ENCODE measurements around the gene TRDN.

DNA sequence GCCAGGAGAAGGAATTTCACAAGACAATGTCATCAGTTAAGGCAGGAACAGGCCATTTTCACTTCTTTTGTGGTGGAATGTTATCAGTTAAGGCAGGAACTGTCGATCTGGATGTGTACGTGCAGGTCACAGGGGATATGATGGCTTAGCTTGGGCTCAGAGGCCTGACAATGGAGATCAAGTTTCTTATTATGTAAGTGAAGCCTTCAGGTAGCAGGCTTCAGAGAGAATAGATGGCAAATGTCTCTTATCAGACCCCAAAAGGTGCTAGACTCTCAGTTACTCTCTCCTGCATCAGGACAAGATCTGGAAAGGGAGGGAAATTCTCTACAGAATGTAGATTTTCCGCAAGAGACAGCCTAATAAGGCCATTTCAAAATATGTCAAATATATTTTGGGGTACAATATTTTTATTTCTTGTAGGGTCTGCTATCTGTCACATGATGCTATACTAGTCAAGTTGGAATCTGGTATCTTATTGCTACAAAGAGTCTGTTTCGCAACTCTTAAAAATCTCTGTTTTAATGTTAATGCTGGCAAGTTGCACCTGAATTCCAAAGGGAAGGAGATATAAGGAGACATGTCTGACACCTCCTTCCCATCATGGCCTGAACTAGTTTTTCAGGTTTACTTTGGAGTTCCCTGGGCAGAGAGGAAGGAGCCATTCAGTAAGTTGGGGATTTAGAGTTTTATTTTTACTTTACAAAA is 48.8 kb downstream of the TRDN start:
- TF ChIP-seq, protein P1, sequence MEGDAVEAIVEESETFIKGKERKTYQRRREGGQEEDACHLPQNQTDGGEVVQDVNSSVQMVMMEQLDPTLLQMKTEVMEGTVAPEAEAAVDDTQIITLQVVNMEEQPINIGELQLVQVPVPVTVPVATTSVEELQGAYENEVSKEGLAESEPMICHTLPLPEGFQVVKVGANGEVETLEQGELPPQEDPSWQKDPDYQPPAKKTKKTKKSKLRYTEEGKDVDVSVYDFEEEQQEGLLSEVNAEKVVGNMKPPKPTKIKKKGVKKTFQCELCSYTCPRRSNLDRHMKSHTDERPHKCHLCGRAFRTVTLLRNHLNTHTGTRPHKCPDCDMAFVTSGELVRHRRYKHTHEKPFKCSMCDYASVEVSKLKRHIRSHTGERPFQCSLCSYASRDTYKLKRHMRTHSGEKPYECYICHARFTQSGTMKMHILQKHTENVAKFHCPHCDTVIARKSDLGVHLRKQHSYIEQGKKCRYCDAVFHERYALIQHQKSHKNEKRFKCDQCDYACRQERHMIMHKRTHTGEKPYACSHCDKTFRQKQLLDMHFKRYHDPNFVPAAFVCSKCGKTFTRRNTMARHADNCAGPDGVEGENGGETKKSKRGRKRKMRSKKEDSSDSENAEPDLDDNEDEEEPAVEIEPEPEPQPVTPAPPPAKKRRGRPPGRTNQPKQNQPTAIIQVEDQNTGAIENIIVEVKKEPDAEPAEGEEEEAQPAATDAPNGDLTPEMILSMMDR (IDR thresholded peaks at IDR 0.05) = no peak
- TF ChIP-seq POLR2A (IDR thresholded peaks at IDR 0.05) (no peak), EP300 (IDR thresholded peaks at IDR 0.05) (no peak)

All from ovary (tissue), 3 donors.